Tibial nerve (tissue), 4 donors: ENCODE measurements around the gene UBE2E1. TPM values are rescaled to one million over a fixed set of nuclear protein-coding genes. Genes with fewer than 3 reads are reported as not detected.
A peak's percentile ranks its signal among the peaks of the same experiment; 100 is the strongest.

Experiments
- DNase-seq, 2 donors: peaks; one replicate each; pipeline ENCODE4 v3.0.0-alpha.2; 2019; ENCODE audit warnings: low spot score in 2 of 2
- H3K27ac ChIP-seq, 4 donors: fragments of 200-600 bp; sonication (generic) in 3 of 4; one replicate each; pipeline ENCODE4 v1.5.1; 2017 to 2019; ENCODE audit warnings: mild to moderate bottlenecking in 1 of 4
- H3K27me3 ChIP-seq, 2 donors: fragments of 200-600 bp; sonication (generic) in 1 of 2; one replicate each; pipeline versions ENCODE4 v1.5.1 to v1.6.0; 2017 to 2019
- H3K36me3 ChIP-seq, 3 donors: fragments of 200-600 bp; sonication (generic); one replicate each; pipeline ENCODE4 v1.5.1; 2018 to 2019
- H3K4me1 ChIP-seq, 4 donors: fragments of 200-600 bp; sonication (generic) in 3 of 4; one replicate each; pipeline ENCODE4 v1.5.1; 2017 to 2019
- H3K4me3 ChIP-seq, 4 donors: fragments of 200-600 bp; sonication (generic) in 3 of 4; one replicate each; pipeline ENCODE4 v1.5.1; 2017 to 2019; ENCODE audit warnings: mild to moderate bottlenecking in 1 of 4, moderate library complexity in 1 of 4
- H3K9me3 ChIP-seq, 4 donors: fragments of 200-600 bp; sonication (generic) in 3 of 4; one replicate each; pipeline ENCODE4 v1.5.1; 2017 to 2019
- EP300 ChIP-seq, 2 donors: sonication (generic); formaldehyde crosslinking; IDR thresholded peaks; one replicate each; pipeline ENCODE4 v1.6.1; 2017; ENCODE audit warnings: antibody characterized with exemption in 2 of 2, mild to moderate bottlenecking in 1 of 2
- POLR2A ChIP-seq, 2 donors: fragments of 450-650 bp; IDR thresholded peaks; one replicate each; pipeline ENCODE4 v1.6.1; 2017; ENCODE audit warnings: antibody characterized with exemption in 2 of 2, mild to moderate bottlenecking in 2 of 2, moderate library complexity in 2 of 2
- WGBS, 2 donors: methylation state at CpG; one replicate each; pipeline ENCODE4 v1.1.5; 2018; 5-methylcytosine and 5-hydroxymethylcytosine counted together
- total RNA-seq, 4 donors: library from RNA; depleted of rRNA; stranded (reverse); fragments of >200 nt; gene quantifications; one replicate each; pipeline ENCODE4 v1.1.0, GENCODE V29; 2016
- TF ChIP-seq, protein P1 (sequence below), 5 experiments: fragments of 200-600 bp in 3 of 5; fragments of 450-650 bp in 2 of 5; sonication (generic) in 3 of 5; IDR thresholded peaks; one replicate each; pipeline ENCODE4 v1.5.1; 2016 to 2019; ENCODE audit warnings: antibody characterized with exemption in 5 of 5, mild to moderate bottlenecking in 3 of 5, moderate library complexity in 2 of 5

UBE2E1 gene
- total RNA-seq, 4 donors from 2014 or later: 55.1 to 132 (median 99.5) TPM

GRCh38 chr3:23816721-23817120, 11.0 kb downstream of the UBE2E1 start:
- 98 to 99% methylated on average over 2 of the region's 2 CpGs for WGBS, 2 donors

GRCh38 chr3:23817508-23818223, 11.9 kb downstream of the UBE2E1 start:
- 88 to 97% methylated on average over 3 of the region's 3 CpGs for WGBS, 2 donors
- no peak for TF ChIP-seq POLR2A (IDR thresholded peaks at IDR 0.05)
- TF ChIP-seq, protein P1, sequence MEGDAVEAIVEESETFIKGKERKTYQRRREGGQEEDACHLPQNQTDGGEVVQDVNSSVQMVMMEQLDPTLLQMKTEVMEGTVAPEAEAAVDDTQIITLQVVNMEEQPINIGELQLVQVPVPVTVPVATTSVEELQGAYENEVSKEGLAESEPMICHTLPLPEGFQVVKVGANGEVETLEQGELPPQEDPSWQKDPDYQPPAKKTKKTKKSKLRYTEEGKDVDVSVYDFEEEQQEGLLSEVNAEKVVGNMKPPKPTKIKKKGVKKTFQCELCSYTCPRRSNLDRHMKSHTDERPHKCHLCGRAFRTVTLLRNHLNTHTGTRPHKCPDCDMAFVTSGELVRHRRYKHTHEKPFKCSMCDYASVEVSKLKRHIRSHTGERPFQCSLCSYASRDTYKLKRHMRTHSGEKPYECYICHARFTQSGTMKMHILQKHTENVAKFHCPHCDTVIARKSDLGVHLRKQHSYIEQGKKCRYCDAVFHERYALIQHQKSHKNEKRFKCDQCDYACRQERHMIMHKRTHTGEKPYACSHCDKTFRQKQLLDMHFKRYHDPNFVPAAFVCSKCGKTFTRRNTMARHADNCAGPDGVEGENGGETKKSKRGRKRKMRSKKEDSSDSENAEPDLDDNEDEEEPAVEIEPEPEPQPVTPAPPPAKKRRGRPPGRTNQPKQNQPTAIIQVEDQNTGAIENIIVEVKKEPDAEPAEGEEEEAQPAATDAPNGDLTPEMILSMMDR (IDR thresholded peaks at IDR 0.05): no peak
- Histone ChIP-seq H3K4me3 (no peak overlapping the region), H3K9me3 (no peaks in the 10 kb centered on the region), H3K36me3 (no peaks in the 10 kb centered on the region), H3K27me3 (no peaks in the 10 kb centered on the region), H3K4me1 (peaks cover 0 to 55% (median 14%) of the 10 kb centered on the region in 4 donors), H3K27ac (no peak overlapping the region)
- no peak for DNase-seq

More at GRCh38 chr3:23816721-23817120, 11.0 kb downstream of the UBE2E1 start:
- TF ChIP-seq, protein P1 (IDR thresholded peaks at IDR 0.05): no peak
- TF ChIP-seq POLR2A (IDR thresholded peaks at IDR 0.05): no peak
- no peak for TF ChIP-seq EP300 (IDR thresholded peaks at IDR 0.05)
- Histone ChIP-seq H3K36me3 (no peaks in the 10 kb centered on the region), H3K4me1 (peaks cover 0 to 55% (median 14%) of the 10 kb centered on the region in 4 donors), H3K4me3 (no peak overlapping the region), H3K27me3 (no peaks in the 10 kb centered on the region), H3K27ac (no peak overlapping the region), H3K9me3 (no peaks in the 10 kb centered on the region)
- DNase-seq: no peak

GRCh38 chr3:23819599-23820360, 14.0 kb downstream of the UBE2E1 start:
- Histone ChIP-seq H3K9me3 (no peaks in the 10 kb centered on the region), H3K36me3 (no peaks in the 10 kb centered on the region), H3K4me1 (peaks cover 0 to 67% (median 16%) of the 10 kb centered on the region in 4 donors), H3K4me3 (no peak overlapping the region), H3K27ac (peak overlapping the region in 2 of 4 donors; percentile 12 to 69), H3K27me3 (no peaks in the 10 kb centered on the region)
- no peak for DNase-seq
- TF ChIP-seq, protein P1 (IDR thresholded peaks at IDR 0.05): no peak
- TF ChIP-seq POLR2A (IDR thresholded peaks at IDR 0.05) (no peak), EP300 (IDR thresholded peaks at IDR 0.05) (no peak)
- 37 to 38% methylated on average over 5 of the region's 5 CpGs for WGBS, 2 donors

DNA sequence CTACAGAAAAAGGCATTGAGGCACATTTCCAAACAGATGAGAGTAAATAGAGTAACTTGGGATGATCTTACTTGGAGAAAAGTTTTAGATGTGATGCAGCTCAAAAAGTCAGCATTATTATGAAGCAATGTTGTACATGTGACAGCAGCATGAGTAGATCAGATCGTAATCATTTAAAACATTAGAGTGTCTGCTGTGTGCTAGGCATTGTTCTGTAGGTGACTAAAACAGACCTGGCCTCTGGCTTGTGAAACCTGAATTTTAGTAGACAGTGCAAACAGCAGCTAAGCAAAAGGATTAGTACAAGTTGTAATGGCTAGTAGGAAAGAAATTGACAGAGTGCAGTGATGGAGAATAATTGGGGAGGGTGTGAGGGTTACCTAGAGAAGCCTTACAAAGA, 15.1 kb downstream of the UBE2E1 start:
- 80 to 89% methylated on average over 1 of the region's 1 CpG for WGBS, 2 donors
- H3K4me1 ChIP-seq: peaks cover 0 to 73% (median 16%) of the 10 kb centered on the region in 4 donors

More for the DNA sequence above, 15.1 kb downstream of the UBE2E1 start:
- Histone ChIP-seq H3K9me3 (no peaks in the 10 kb centered on the region), H3K4me3 (no peak overlapping the region), H3K27me3 (no peaks in the 10 kb centered on the region), H3K36me3 (no peaks in the 10 kb centered on the region), H3K27ac (peak overlapping the region in 1 of 4 donors; percentile 69)
- no peak for DNase-seq
- TF ChIP-seq, protein P1 (IDR thresholded peaks at IDR 0.05): no peak
- TF ChIP-seq POLR2A (IDR thresholded peaks at IDR 0.05): no peak
- no peak for TF ChIP-seq EP300 (IDR thresholded peaks at IDR 0.05)
